Measurements from ENCODE around the gene CDK14.

GRCh38 chr7:90772410-90772809 lies 176.3 kb downstream of the CDK14 start:
- TF ChIP-seq CTCF (IDR thresholded peaks at IDR 0.05; ENCODE audit: insufficient read depth, low read length) (no peak), POLR2AphosphoS5 (IDR thresholded peaks at IDR 0.05; ENCODE audit: low read depth) (no peak)
